Gastroesophageal sphincter (tissue), 4 donors: ENCODE measurements around the gene STS. TPM values are rescaled to one million over a fixed set of nuclear protein-coding genes. Genes with fewer than 3 reads are reported as not detected.

Experiments used
- ATAC-seq: fragments of 150-250 bp; one replicate; pipeline ENCODE4 v1.9.1; 2016; ENCODE audit warnings: mild to moderate bottlenecking, moderate library complexity
- H3K27ac ChIP-seq, 4 donors: fragments of 200-600 bp; sonication (generic) in 3 of 4; 1 replicate in 3 of 4; 2 replicates in 1 of 4; pipeline ENCODE4 v1.5.1; 2016 to 2019
- H3K27me3 ChIP-seq: fragments of 200-600 bp; sonication (generic); one replicate; pipeline ENCODE4 v1.5.1; 2019
- H3K36me3 ChIP-seq, 2 donors: fragments of 200-600 bp; sonication (generic); one replicate each; pipeline ENCODE4 v1.5.1; 2019; ENCODE audit warnings: control low read depth in 1 of 2
- H3K4me1 ChIP-seq, 3 donors: fragments of 200-600 bp; sonication (generic); 1 replicate in 2 of 3; 2 replicates in 1 of 3; pipeline ENCODE4 v1.5.1; 2016 to 2019; ENCODE audit warnings: control low read depth in 2 of 3
- H3K4me3 ChIP-seq, 2 donors: fragments of 200-600 bp; sonication (generic); one replicate each; pipeline ENCODE4 v1.5.1; 2019; ENCODE audit warnings: mild to moderate bottlenecking in 1 of 2, moderate library complexity in 1 of 2
- H3K9me3 ChIP-seq, 3 donors: fragments of 200-600 bp; sonication (generic); one replicate each; pipeline ENCODE4 v1.5.1; 2017 to 2019; ENCODE audit warnings: control low read depth in 2 of 3
- EP300 ChIP-seq: sonication (generic); formaldehyde crosslinking; IDR thresholded peaks from one replicate; pipeline ENCODE4 v1.6.1; 2017; ENCODE audit warnings: antibody characterized with exemption, mild to moderate bottlenecking
- POLR2A ChIP-seq, 2 donors: fragments of 450-650 bp; IDR thresholded peaks; one replicate each; pipeline ENCODE4 v1.6.1; 2017; ENCODE audit warnings: antibody characterized with exemption in 2 of 2, mild to moderate bottlenecking in 2 of 2, moderate library complexity in 1 of 2
- POLR2AphosphoS5 ChIP-seq: sonication (generic); formaldehyde crosslinking; IDR thresholded peaks from one replicate; pipeline ENCODE4 v1.6.1; 2017; ENCODE audit warnings: antibody characterized with exemption
- WGBS, 2 donors: methylation state at CpG; one replicate each; pipeline ENCODE4 v1.1.5; 2018; ENCODE audit warnings: low coverage in 1 of 2; 5-methylcytosine and 5-hydroxymethylcytosine counted together
- total RNA-seq, 4 donors: library from RNA; depleted of rRNA; stranded (reverse); fragments of >200 nt; gene quantifications; one replicate each; pipeline ENCODE4 v1.1.0, GENCODE V29; 2016
- TF ChIP-seq, protein P1 (sequence below), 4 experiments: fragments of 200-600 bp in 2 of 4; fragments of 450-650 bp in 2 of 4; sonication (generic) in 1 of 4; IDR thresholded peaks; one replicate each; pipeline ENCODE4 v1.5.1; 2017 to 2019; ENCODE audit warnings: antibody characterized with exemption in 4 of 4, mild to moderate bottlenecking in 2 of 4, moderate library complexity in 2 of 4

STS gene
- total RNA-seq, 4 donors from 2014 or later = 4.0 to 9.3 (median 5.7) TPM

DNA sequence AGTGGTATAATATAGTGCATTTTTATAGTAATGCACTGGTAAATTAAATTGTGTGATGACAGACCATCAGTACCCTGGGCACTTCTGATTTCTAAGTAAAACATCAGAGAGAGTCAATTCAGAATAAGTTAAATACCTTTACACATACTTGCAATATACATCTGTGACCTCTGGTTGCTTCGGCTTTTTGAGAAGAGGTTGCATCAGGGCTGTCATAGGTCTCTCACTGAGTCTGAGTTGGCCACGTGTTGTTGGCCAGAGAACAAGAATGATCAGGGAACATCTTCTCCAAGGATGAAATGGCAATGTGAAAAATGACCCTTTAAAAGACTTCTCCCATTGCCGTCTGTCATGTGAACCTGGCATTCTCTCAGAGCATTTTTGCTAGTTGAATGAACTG, 37.3 kb downstream of the STS start:
- Histone ChIP-seq H3K27me3 (no peaks in the 10 kb centered on the region), H3K4me1 (no peaks in the 10 kb centered on the region), H3K27ac (no peak overlapping the region), H3K36me3 (no peaks in the 10 kb centered on the region), H3K9me3 (no peaks in the 10 kb centered on the region), H3K4me3 (no peak overlapping the region)
- ATAC-seq = no peak
- 55 to 57% methylated on average over 1 to 3 of the region's 3 CpGs for WGBS, 2 donors
- TF ChIP-seq EP300 (no peak), POLR2AphosphoS5 (no peak), POLR2A (IDR thresholded peaks at IDR 0.05) (no peak)
- TF ChIP-seq, protein P1, sequence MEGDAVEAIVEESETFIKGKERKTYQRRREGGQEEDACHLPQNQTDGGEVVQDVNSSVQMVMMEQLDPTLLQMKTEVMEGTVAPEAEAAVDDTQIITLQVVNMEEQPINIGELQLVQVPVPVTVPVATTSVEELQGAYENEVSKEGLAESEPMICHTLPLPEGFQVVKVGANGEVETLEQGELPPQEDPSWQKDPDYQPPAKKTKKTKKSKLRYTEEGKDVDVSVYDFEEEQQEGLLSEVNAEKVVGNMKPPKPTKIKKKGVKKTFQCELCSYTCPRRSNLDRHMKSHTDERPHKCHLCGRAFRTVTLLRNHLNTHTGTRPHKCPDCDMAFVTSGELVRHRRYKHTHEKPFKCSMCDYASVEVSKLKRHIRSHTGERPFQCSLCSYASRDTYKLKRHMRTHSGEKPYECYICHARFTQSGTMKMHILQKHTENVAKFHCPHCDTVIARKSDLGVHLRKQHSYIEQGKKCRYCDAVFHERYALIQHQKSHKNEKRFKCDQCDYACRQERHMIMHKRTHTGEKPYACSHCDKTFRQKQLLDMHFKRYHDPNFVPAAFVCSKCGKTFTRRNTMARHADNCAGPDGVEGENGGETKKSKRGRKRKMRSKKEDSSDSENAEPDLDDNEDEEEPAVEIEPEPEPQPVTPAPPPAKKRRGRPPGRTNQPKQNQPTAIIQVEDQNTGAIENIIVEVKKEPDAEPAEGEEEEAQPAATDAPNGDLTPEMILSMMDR (IDR thresholded peaks at IDR 0.05) = no peak

GRCh38 chrX:7188672-7189071, 41.2 kb downstream of the STS start:
- TF ChIP-seq POLR2AphosphoS5 = no peak
- TF ChIP-seq POLR2A (IDR thresholded peaks at IDR 0.05) = no peak
- TF ChIP-seq, protein P1 (IDR thresholded peaks at IDR 0.05) = no peak
- no peak for TF ChIP-seq EP300
- ATAC-seq = no peak
- H3K4me3 ChIP-seq = no peak overlapping the region
- no peaks in the 10 kb centered on the region for H3K36me3 ChIP-seq
- 80 to 94% methylated on average over 2 of the region's 2 CpGs for WGBS, 2 donors
- no peaks in the 10 kb centered on the region for H3K9me3 ChIP-seq
- H3K4me1 ChIP-seq = no peaks in the 10 kb centered on the region
- no peaks in the 10 kb centered on the region for H3K27me3 ChIP-seq
- H3K27ac ChIP-seq = no peak overlapping the region

DNA sequence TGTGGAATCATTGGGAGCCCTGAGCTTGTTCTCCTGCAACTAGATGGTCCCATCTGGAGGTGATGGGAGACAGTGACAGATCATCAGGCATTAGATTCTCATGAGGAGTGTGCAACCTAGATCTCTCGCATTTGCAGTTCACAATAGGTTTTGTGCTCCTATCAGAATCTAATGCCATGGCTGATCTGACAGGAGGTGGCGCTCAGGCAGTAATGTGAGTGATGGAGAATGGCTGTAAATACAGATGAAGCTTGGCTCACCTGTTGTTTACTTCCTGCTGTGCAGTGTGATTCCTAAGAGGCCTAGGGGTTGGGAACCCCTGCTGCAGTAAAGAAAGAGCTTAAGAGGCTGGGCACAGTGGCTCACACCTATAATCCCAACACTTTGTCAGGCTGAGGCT, 42.6 kb downstream of the STS start:
- Histone ChIP-seq H3K4me3 (no peak overlapping the region), H3K4me1 (no peaks in the 10 kb centered on the region), H3K27ac (no peak overlapping the region), H3K27me3 (no peaks in the 10 kb centered on the region), H3K9me3 (no peaks in the 10 kb centered on the region), H3K36me3 (no peaks in the 10 kb centered on the region)
- ATAC-seq = no peak
- TF ChIP-seq EP300 = no peak
- TF ChIP-seq POLR2AphosphoS5 = no peak
- no peak for TF ChIP-seq POLR2A (IDR thresholded peaks at IDR 0.05)
- TF ChIP-seq, protein P1 (IDR thresholded peaks at IDR 0.05) = no peak
- 100% methylated on average over 1 to 2 of the region's 2 CpGs for WGBS, 2 donors

- TF ChIP-seq POLR2AphosphoS5 (no peak), EP300 (no peak), POLR2A (IDR thresholded peaks at IDR 0.05) (no peak)
- TF ChIP-seq, protein P1 (IDR thresholded peaks at IDR 0.05) = no peak
- ATAC-seq = no peak
- WGBS, 2 donors = 100% methylated on average over 1 of the region's 2 CpGs; no CpG with 5 or more reads in 1 of the 2 donors
- H3K9me3 ChIP-seq = no peaks in the 10 kb centered on the region
- no peak overlapping the region for H3K4me3 ChIP-seq
- H3K36me3 ChIP-seq = no peaks in the 10 kb centered on the region
- H3K27ac ChIP-seq = no peak overlapping the region
- H3K4me1 ChIP-seq = no peaks in the 10 kb centered on the region
- H3K27me3 ChIP-seq = no peaks in the 10 kb centered on the region
These were observed 44.2 kb downstream of the STS start for GRCh38 chrX:7191681-7192110.

DNA sequence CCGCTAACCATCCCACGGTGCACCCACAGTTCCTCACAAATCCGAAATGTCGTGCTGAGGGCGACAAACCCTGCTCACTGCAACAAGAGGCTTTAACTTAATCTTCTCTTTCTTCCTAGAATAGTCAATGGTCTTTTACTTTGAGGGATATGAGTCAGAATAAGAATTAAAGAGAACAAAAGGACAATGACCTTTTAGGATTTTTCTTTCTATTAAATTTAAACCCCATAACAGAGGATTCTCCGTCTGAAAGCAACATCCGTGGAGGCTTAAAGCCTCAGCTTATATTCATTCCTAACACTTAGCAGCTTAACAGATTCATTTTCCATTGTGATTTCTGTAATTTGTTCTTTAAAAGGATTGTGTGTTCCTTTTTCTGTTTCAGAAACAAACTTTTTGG, 45.4 kb downstream of the STS start:
- no peak overlapping the region for H3K4me3 ChIP-seq
- no peak for ATAC-seq
- no peaks in the 10 kb centered on the region for H3K9me3 ChIP-seq
- TF ChIP-seq POLR2A (IDR thresholded peaks at IDR 0.05) (no peak), POLR2AphosphoS5 (no peak), EP300 (no peak)
- TF ChIP-seq, protein P1 (IDR thresholded peaks at IDR 0.05) = no peak
- no peaks in the 10 kb centered on the region for H3K36me3 ChIP-seq
- no peaks in the 10 kb centered on the region for H3K4me1 ChIP-seq
- 93 to 94% methylated on average over 2 to 7 of the region's 7 CpGs for WGBS, 2 donors
- no peak overlapping the region for H3K27ac ChIP-seq
- H3K27me3 ChIP-seq = no peaks in the 10 kb centered on the region
